Measurements from ENCODE around the gene ASTE1.

- TF ChIP-seq, protein P1, sequence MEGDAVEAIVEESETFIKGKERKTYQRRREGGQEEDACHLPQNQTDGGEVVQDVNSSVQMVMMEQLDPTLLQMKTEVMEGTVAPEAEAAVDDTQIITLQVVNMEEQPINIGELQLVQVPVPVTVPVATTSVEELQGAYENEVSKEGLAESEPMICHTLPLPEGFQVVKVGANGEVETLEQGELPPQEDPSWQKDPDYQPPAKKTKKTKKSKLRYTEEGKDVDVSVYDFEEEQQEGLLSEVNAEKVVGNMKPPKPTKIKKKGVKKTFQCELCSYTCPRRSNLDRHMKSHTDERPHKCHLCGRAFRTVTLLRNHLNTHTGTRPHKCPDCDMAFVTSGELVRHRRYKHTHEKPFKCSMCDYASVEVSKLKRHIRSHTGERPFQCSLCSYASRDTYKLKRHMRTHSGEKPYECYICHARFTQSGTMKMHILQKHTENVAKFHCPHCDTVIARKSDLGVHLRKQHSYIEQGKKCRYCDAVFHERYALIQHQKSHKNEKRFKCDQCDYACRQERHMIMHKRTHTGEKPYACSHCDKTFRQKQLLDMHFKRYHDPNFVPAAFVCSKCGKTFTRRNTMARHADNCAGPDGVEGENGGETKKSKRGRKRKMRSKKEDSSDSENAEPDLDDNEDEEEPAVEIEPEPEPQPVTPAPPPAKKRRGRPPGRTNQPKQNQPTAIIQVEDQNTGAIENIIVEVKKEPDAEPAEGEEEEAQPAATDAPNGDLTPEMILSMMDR (conservative IDR thresholded peaks at IDR 0.05; ENCODE audit: low read length): no peak
- no peak for TF ChIP-seq EZH2phosphoT487 (IDR thresholded peaks at IDR 0.05; ENCODE audit: borderline replicate concordance)
These were observed 49.2 kb upstream of the ASTE1 start for GRCh38 chr3:131075632-131076328.
